ENCODE data around the gene ITCH. TPM values are rescaled to one million over a fixed set of nuclear protein-coding genes. Genes with fewer than 3 reads are reported as not detected.

The ITCH gene
- total RNA-seq, 1 experiment from 2014 or later, result 68.3 TPM

DNA sequence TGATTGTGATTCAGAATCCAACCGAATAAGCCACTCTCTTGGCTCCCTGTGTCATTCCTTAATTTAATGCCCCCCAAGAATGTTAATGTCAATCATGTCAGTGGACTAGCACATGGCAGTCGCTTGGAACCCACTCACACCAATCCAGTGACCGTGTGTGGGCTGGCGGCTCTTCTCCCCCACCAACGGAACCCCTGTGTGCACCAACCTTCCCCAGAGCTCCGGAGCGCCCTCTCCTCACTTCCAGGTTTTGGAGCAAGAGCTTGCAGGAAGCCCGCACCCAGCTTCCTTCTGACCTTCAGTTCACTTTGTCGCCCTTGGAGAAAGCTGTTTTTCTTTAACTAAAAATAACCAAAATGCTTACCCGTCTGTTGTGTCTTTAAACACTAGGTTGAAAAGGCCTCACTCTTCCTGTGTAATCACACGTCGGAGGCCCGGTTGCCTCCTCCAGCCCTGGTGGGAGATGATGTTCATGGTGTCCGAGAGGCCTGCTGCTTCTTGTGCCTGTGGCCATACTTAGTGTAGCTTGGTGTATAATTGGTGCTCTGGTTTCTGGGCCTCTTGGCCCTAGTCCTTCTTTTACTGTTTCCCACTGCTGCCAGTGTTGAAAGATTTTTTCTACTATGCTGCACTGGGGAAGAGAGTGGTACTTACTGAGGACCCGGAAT is 177.7 kb downstream of the ITCH start:
- ChIA-PET CTCF (interaction anchor here (0.9 to 3.4 kb wide), 3 partner anchors 10 to 228 kb away, joined by 3 to 19 read pairs (median 14); no protein-coding TSS in a partner anchor), POLR2A (interaction anchor here (0.7 to 0.8 kb wide), 2 partner anchors 25 to 336 kb away, joined by 3 read pairs; partner anchors contain the start of gene ACSS2)
- Mint-ChIP-seq H3K36me3 (ENCODE audit: insufficient read depth, unreplicated experiment) (peaks cover 68% of the 10 kb centered on the region), H3K4me1 (ENCODE audit: insufficient read depth, unreplicated experiment) (no peaks in the 10 kb centered on the region), H3K9me3 (ENCODE audit: unreplicated experiment) (no peaks in the 10 kb centered on the region), H3K27me3 (ENCODE audit: insufficient read depth, unreplicated experiment) (no peaks in the 10 kb centered on the region), H3K27ac (ENCODE audit: low read depth, unreplicated experiment) (no peak overlapping the region), H3K4me3 (ENCODE audit: unreplicated experiment) (no peak overlapping the region)
- no peak for DNase-seq (ENCODE audit: unreplicated experiment)
- no TSS peak for BruUV-seq (replicated peaks)
- TF ChIP-seq CTCF (IDR thresholded peaks at IDR 0.05; ENCODE audit: unreplicated experiment), result no peak
- intact Hi-C loops (cut with micrococcal nuclease), result no loop called here

GRCh38 chr20:34541264-34541901 is 178.3 kb downstream of the ITCH start:
- H3K9me3 Mint-ChIP-seq (ENCODE audit: unreplicated experiment), result no peaks in the 10 kb centered on the region
- intact Hi-C loops (cut with micrococcal nuclease), result no loop called here
- peaks cover 65% of the 10 kb centered on the region for H3K36me3 Mint-ChIP-seq (ENCODE audit: insufficient read depth, unreplicated experiment)
- POLR2A ChIA-PET, result no interaction called here
- BruUV-seq (replicated peaks), result no TSS peak
- no peak for DNase-seq (ENCODE audit: unreplicated experiment)
- CTCF ChIA-PET, result interaction anchor here (0.8 to 3.4 kb wide), 4 partner anchors 11 to 60 kb away, joined by 3 to 19 read pairs (median 3); no protein-coding TSS in a partner anchor
- TF ChIP-seq CTCF (IDR thresholded peaks at IDR 0.05; ENCODE audit: unreplicated experiment), result no peak
- H3K4me1 Mint-ChIP-seq (ENCODE audit: insufficient read depth, unreplicated experiment), result no peaks in the 10 kb centered on the region
- no peaks in the 10 kb centered on the region for H3K27me3 Mint-ChIP-seq (ENCODE audit: insufficient read depth, unreplicated experiment)
- H3K27ac Mint-ChIP-seq (ENCODE audit: low read depth, unreplicated experiment), result no peak overlapping the region
- H3K4me3 Mint-ChIP-seq (ENCODE audit: unreplicated experiment), result no peak overlapping the region

DNA sequence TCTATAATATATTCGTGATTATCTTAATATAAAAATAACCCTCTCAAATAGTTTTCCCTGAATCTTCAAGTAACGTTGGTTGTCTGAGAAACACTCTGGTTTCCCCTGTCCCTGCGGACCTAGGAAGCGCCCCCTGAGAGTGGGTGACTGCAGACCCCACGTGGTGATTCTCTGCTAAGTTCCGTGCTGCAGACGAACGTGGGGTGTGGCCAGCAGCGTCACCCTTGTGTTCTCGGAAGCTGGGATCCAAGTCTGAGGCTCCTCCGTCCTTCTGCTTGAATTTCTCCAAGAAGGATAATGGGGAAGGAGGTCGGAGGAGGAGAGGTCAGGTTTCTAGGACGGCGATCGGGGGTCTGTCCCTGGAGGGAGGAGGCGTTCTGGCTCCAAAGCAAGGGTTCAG is 178.8 kb downstream of the ITCH start:
- Mint-ChIP-seq H3K9me3 (ENCODE audit: unreplicated experiment) (no peaks in the 10 kb centered on the region), H3K27ac (ENCODE audit: low read depth, unreplicated experiment) (no peak overlapping the region), H3K36me3 (ENCODE audit: insufficient read depth, unreplicated experiment) (peaks cover 59% of the 10 kb centered on the region), H3K4me3 (ENCODE audit: unreplicated experiment) (no peak overlapping the region), H3K27me3 (ENCODE audit: insufficient read depth, unreplicated experiment) (no peaks in the 10 kb centered on the region), H3K4me1 (ENCODE audit: insufficient read depth, unreplicated experiment) (peaks cover 5% of the 10 kb centered on the region)
- TF ChIP-seq CTCF (IDR thresholded peaks at IDR 0.05; ENCODE audit: unreplicated experiment), result no peak
- CTCF ChIA-PET, result interaction anchor here (0.8 to 1.0 kb wide), 2 partner anchors 21 to 59 kb away, joined by 3 read pairs; no protein-coding TSS in a partner anchor
- intact Hi-C loops (cut with micrococcal nuclease), result no loop called here
- DNase-seq (ENCODE audit: unreplicated experiment), result no peak
- POLR2A ChIA-PET, result no interaction called here
- no TSS peak for BruUV-seq (replicated peaks)

DNA sequence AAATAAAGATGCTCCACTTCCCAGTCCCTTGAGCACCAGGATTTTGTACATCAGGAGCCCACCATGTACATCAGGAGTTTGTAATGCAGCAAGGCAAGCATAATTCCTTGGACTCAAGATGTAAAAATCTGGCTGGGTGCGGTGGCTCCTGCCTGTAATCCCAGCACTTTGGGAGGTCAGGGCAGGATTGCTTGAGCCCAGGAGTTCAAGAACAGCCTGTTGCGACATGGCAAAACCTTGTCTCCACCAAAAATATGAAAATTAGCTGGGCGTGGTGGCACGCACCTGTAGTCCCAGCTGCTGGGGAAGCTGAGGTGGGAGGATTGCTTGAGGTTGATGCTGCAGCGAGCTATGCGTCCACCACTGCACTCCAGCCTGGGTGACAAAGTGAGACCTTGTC is 179.4 kb downstream of the ITCH start:
- Mint-ChIP-seq H3K27me3 (ENCODE audit: insufficient read depth, unreplicated experiment) (no peaks in the 10 kb centered on the region), H3K36me3 (ENCODE audit: insufficient read depth, unreplicated experiment) (peaks cover 54% of the 10 kb centered on the region), H3K4me3 (ENCODE audit: unreplicated experiment) (no peak overlapping the region), H3K4me1 (ENCODE audit: insufficient read depth, unreplicated experiment) (peaks cover 6% of the 10 kb centered on the region), H3K9me3 (ENCODE audit: unreplicated experiment) (no peaks in the 10 kb centered on the region), H3K27ac (ENCODE audit: low read depth, unreplicated experiment) (no peak overlapping the region)
- intact Hi-C loops (cut with micrococcal nuclease), result no loop called here
- BruUV-seq (replicated peaks), result no TSS peak
- CTCF ChIA-PET, result interaction anchor here (0.7 to 1.0 kb wide), 2 partner anchors 21 to 130 kb away, joined by 3 read pairs; no protein-coding TSS in a partner anchor
- no peak for DNase-seq (ENCODE audit: unreplicated experiment)
- TF ChIP-seq CTCF (IDR thresholded peaks at IDR 0.05; ENCODE audit: unreplicated experiment), result no peak
- POLR2A ChIA-PET, result no interaction called here
